NB4 (cell line): ENCODE data around the gene SMYD3.

Experiments used
- DNase-seq: peaks from one replicate; pipeline ENCODE4 v3.0.0; 2010; ENCODE audit warnings: low read depth
- H3K4me3 ChIP-seq: one replicate; pipeline ENCODE4 v1.5.1; 2011; ENCODE audit warnings: mild to moderate bottlenecking, low read depth, low read length, moderate library complexity
- MYC ChIP-seq: IDR thresholded peaks from 2 replicates; pipeline ENCODE4 v1.6.1; 2011; ENCODE audit warnings: low read depth, low read length
- POLR2A ChIP-seq: IDR thresholded peaks from 2 replicates; pipeline ENCODE4 v1.6.1; 2011; ENCODE audit warnings: mild to moderate bottlenecking; ENCODE audit not compliant: insufficient read length; ENCODE audit errors: extremely low read depth
- TF ChIP-seq, protein P1 (sequence below): IDR thresholded peaks from 2 replicates; pipeline ENCODE4 v1.6.1; 2011; ENCODE audit warnings: low read depth, low read length
- TF ChIP-seq, protein P2 (sequence below): IDR thresholded peaks from one replicate; pipeline ENCODE4 v1.5.1; 2012; ENCODE audit warnings: low read depth, low read length

The SMYD3 gene

GRCh38 chr1:246278371-246278770 is 228.7 kb downstream of the SMYD3 start:
- H3K4me3 ChIP-seq: no peak overlapping the region
- no peak for DNase-seq
- TF ChIP-seq POLR2A (no peak), MYC (no peak)
- TF ChIP-seq, protein P1, sequence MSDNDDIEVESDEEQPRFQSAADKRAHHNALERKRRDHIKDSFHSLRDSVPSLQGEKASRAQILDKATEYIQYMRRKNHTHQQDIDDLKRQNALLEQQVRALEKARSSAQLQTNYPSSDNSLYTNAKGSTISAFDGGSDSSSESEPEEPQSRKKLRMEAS: no peak
- TF ChIP-seq, protein P2, sequence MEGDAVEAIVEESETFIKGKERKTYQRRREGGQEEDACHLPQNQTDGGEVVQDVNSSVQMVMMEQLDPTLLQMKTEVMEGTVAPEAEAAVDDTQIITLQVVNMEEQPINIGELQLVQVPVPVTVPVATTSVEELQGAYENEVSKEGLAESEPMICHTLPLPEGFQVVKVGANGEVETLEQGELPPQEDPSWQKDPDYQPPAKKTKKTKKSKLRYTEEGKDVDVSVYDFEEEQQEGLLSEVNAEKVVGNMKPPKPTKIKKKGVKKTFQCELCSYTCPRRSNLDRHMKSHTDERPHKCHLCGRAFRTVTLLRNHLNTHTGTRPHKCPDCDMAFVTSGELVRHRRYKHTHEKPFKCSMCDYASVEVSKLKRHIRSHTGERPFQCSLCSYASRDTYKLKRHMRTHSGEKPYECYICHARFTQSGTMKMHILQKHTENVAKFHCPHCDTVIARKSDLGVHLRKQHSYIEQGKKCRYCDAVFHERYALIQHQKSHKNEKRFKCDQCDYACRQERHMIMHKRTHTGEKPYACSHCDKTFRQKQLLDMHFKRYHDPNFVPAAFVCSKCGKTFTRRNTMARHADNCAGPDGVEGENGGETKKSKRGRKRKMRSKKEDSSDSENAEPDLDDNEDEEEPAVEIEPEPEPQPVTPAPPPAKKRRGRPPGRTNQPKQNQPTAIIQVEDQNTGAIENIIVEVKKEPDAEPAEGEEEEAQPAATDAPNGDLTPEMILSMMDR: no peak

GRCh38 chr1:246275036-246275435 is 232.0 kb downstream of the SMYD3 start:
- H3K4me3 ChIP-seq: no peak overlapping the region
- TF ChIP-seq POLR2A (no peak), MYC (no peak)
- TF ChIP-seq, protein P2: no peak
- TF ChIP-seq, protein P1: no peak
- no peak for DNase-seq

GRCh38 chr1:246274186-246274585 is 232.9 kb downstream of the SMYD3 start:
- no peak for DNase-seq
- no peak overlapping the region for H3K4me3 ChIP-seq
- no peak for TF ChIP-seq POLR2A
- TF ChIP-seq, protein P2: no peak
- TF ChIP-seq, protein P1: no peak
- no peak for TF ChIP-seq MYC

DNA sequence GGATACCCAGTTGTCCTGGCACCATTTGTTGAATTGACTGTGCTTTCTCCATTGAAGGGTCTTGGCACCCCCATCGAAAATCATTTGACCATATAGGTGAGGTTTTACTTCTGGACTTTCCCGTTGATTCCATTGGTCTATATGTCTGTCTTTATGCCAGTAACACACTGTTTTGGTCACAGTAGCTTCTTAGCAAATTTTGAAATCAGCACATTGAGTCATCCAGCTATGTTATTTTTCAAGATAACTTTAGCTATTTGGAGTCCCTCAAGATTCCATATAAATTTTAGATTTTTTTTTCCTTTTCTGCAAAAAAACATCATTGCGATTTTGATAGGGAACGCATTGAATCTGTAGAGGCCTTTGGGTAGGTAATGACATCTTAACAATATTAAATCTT is 235.6 kb downstream of the SMYD3 start:
- TF ChIP-seq MYC (no peak), POLR2A (no peak)
- TF ChIP-seq, protein P2: no peak
- TF ChIP-seq, protein P1: no peak
- H3K4me3 ChIP-seq: no peak overlapping the region
- no peak for DNase-seq

DNA sequence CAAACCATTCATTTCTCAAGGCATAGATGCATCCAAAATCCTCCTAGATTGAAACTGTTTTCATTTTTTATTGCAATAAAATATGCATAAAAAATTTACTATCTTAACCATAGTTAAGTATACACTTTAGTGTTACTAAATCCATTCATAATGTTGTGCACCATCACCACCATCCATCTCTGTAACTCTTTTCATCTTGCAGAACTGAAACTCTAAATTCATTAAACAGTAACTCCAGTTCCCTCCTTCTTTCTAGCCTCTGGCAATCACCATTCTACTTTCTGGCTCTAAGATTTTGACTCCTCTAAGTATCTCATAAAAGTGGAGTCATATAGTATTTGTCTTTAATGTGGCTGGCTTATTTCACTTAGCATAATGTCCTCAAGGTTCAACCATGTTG is 236.8 kb downstream of the SMYD3 start:
- TF ChIP-seq POLR2A: no peak
- TF ChIP-seq, protein P2: no peak
- TF ChIP-seq, protein P1: no peak
- no peak for TF ChIP-seq MYC

More for the DNA sequence above, 236.8 kb downstream of the SMYD3 start:
- no peak overlapping the region for H3K4me3 ChIP-seq
- no peak for DNase-seq
